ENCODE results near the gene MCC.

DNA sequence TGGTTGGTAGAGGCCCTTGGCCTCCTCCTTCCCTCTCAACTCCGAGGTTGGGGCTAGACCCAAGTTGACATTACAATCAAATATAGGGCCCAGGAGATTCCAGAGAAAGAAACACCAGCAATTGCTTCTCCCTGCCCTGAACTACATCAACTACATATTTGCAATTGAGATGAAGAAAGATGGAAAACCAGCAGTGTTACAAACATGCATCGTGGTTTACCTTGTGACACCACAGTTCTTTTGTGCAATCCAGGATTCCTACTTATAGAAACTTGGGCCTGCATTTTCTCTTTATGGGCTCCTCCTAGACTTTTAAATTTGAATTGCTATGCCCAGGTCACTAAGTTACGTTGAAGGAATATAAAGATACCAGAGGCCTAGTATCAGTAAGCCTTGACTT is 384.9 kb downstream of the MCC start:
- TF ChIP-seq, protein P1, sequence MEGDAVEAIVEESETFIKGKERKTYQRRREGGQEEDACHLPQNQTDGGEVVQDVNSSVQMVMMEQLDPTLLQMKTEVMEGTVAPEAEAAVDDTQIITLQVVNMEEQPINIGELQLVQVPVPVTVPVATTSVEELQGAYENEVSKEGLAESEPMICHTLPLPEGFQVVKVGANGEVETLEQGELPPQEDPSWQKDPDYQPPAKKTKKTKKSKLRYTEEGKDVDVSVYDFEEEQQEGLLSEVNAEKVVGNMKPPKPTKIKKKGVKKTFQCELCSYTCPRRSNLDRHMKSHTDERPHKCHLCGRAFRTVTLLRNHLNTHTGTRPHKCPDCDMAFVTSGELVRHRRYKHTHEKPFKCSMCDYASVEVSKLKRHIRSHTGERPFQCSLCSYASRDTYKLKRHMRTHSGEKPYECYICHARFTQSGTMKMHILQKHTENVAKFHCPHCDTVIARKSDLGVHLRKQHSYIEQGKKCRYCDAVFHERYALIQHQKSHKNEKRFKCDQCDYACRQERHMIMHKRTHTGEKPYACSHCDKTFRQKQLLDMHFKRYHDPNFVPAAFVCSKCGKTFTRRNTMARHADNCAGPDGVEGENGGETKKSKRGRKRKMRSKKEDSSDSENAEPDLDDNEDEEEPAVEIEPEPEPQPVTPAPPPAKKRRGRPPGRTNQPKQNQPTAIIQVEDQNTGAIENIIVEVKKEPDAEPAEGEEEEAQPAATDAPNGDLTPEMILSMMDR (IDR thresholded peaks at IDR 0.05 in 4 of 5, conservative IDR thresholded peaks at IDR 0.05 in 1 of 5), result no peak
- TF ChIP-seq POLR2A (IDR thresholded peaks at IDR 0.05), result no peak
